T-helper 2 cell treated with Interferon-gamma antibody and Interleukin-4, amounts not matched to agents 5 μg/mL and 100 μg/mL, for 36 hours (primary cell): ENCODE measurements around the gene CABYR.

Source experiments
- DNase-seq: peaks from one replicate; pipeline ENCODE4 v3.0.0; 2021; ENCODE audit warnings: low spot score
- H3K27ac Mint-ChIP-seq: one replicate; pipeline ENCODE4 v1.8.0; 2021; ENCODE audit warnings: mild to moderate bottlenecking, mixed read lengths
- H3K27me3 Mint-ChIP-seq: one replicate; pipeline ENCODE4 v1.8.0; 2021; ENCODE audit warnings: low read depth, mixed read lengths
- H3K36me3 Mint-ChIP-seq: one replicate; pipeline ENCODE4 v1.8.0; 2021; ENCODE audit warnings: low read depth, mixed read lengths
- H3K4me1 Mint-ChIP-seq: one replicate; pipeline ENCODE4 v1.8.0; 2021; ENCODE audit warnings: low read depth, mixed read lengths
- H3K4me3 Mint-ChIP-seq: one replicate; pipeline ENCODE4 v1.8.0; 2022; ENCODE audit warnings: mild to moderate bottlenecking, moderate library complexity, mixed read lengths
- H3K9me3 Mint-ChIP-seq: one replicate; pipeline ENCODE4 v1.8.0; 2021; ENCODE audit warnings: mixed read lengths

The CABYR gene

GRCh38 chr18:24138789-24139616 lies at the start of gene CABYR:
Gene CABYR (plus strand): TSS chr18:24139062. CDS start chr18:24143115, 4,053 bp downstream.
- Mint-ChIP-seq H3K27me3 (peaks cover 34% of the 10 kb centered on the region), H3K9me3 (no peaks in the 10 kb centered on the region), H3K4me3 (peak within 1 kb of the TSS; percentile 84), H3K4me1 (peaks cover 26% of the 10 kb centered on the region), H3K36me3 (peaks cover 18% of the 10 kb centered on the region), H3K27ac (no peak within 1 kb of the TSS)
- DNase-seq, result peak; percentile 58

- DNase-seq, result no peak
- Mint-ChIP-seq H3K27ac (no peak overlapping the region), H3K4me3 (no peak overlapping the region), H3K27me3 (no peaks in the 10 kb centered on the region), H3K9me3 (no peaks in the 10 kb centered on the region), H3K36me3 (peaks cover 49% of the 10 kb centered on the region), H3K4me1 (peaks cover 6% of the 10 kb centered on the region)
Measured at GRCh38 chr18:24089076-24089475, 49.8 kb upstream of the CABYR start.

- DNase-seq, result no peak
- H3K9me3 Mint-ChIP-seq, result no peaks in the 10 kb centered on the region
- H3K36me3 Mint-ChIP-seq, result peaks cover 51% of the 10 kb centered on the region
- H3K27me3 Mint-ChIP-seq, result no peaks in the 10 kb centered on the region
- no peak overlapping the region for H3K27ac Mint-ChIP-seq
- H3K4me1 Mint-ChIP-seq, result peaks cover 11% of the 10 kb centered on the region
- no peak overlapping the region for H3K4me3 Mint-ChIP-seq
Measured at GRCh38 chr18:24089515-24090337, 49.1 kb upstream of the CABYR start.

- Mint-ChIP-seq H3K9me3 (no peaks in the 10 kb centered on the region), H3K36me3 (peaks cover 50% of the 10 kb centered on the region), H3K27ac (no peak overlapping the region), H3K4me1 (peaks cover 16% of the 10 kb centered on the region), H3K4me3 (no peak overlapping the region), H3K27me3 (no peaks in the 10 kb centered on the region)
- DNase-seq, result no peak
Measured at GRCh38 chr18:24090876-24091275, 48.0 kb upstream of the CABYR start.

- Mint-ChIP-seq H3K36me3 (peaks cover 40% of the 10 kb centered on the region), H3K9me3 (no peaks in the 10 kb centered on the region), H3K27ac (no peak overlapping the region), H3K27me3 (no peaks in the 10 kb centered on the region), H3K4me1 (peaks cover 13% of the 10 kb centered on the region), H3K4me3 (no peak overlapping the region)
- DNase-seq, result no peak
Measured at GRCh38 chr18:24094561-24094960, 44.3 kb upstream of the CABYR start.

- Mint-ChIP-seq H3K4me3 (no peak overlapping the region), H3K9me3 (no peaks in the 10 kb centered on the region), H3K27ac (no peak overlapping the region), H3K36me3 (peaks cover 39% of the 10 kb centered on the region), H3K27me3 (no peaks in the 10 kb centered on the region), H3K4me1 (peaks cover 13% of the 10 kb centered on the region)
- DNase-seq, result no peak
Measured at GRCh38 chr18:24095976-24096375, 42.9 kb upstream of the CABYR start.

GRCh38 chr18:24103320-24104021 lies 35.4 kb upstream of the CABYR start:
- H3K9me3 Mint-ChIP-seq, result no peaks in the 10 kb centered on the region
- no peak overlapping the region for H3K27ac Mint-ChIP-seq
- no peak overlapping the region for H3K4me3 Mint-ChIP-seq
- no peak for DNase-seq
- H3K4me1 Mint-ChIP-seq, result no peaks in the 10 kb centered on the region
- H3K27me3 Mint-ChIP-seq, result no peaks in the 10 kb centered on the region
- peaks cover 21% of the 10 kb centered on the region for H3K36me3 Mint-ChIP-seq

GRCh38 chr18:24104486-24104885 lies 34.4 kb upstream of the CABYR start:
- Mint-ChIP-seq H3K27ac (no peak overlapping the region), H3K36me3 (peaks cover 21% of the 10 kb centered on the region), H3K4me3 (no peak overlapping the region), H3K4me1 (no peaks in the 10 kb centered on the region), H3K9me3 (no peaks in the 10 kb centered on the region), H3K27me3 (no peaks in the 10 kb centered on the region)
- DNase-seq, result no peak

- no peak overlapping the region for H3K27ac Mint-ChIP-seq
- H3K4me3 Mint-ChIP-seq, result no peak overlapping the region
- no peaks in the 10 kb centered on the region for H3K27me3 Mint-ChIP-seq
- H3K9me3 Mint-ChIP-seq, result no peaks in the 10 kb centered on the region
- peaks cover 15% of the 10 kb centered on the region for H3K36me3 Mint-ChIP-seq
- no peak for DNase-seq
- H3K4me1 Mint-ChIP-seq, result no peaks in the 10 kb centered on the region
Measured at GRCh38 chr18:24108641-24109040, 30.2 kb upstream of the CABYR start.

- no peaks in the 10 kb centered on the region for H3K9me3 Mint-ChIP-seq
- no peak overlapping the region for H3K27ac Mint-ChIP-seq
- peaks cover 34% of the 10 kb centered on the region for H3K36me3 Mint-ChIP-seq
- peaks cover 12% of the 10 kb centered on the region for H3K4me1 Mint-ChIP-seq
- DNase-seq, result no peak
- H3K4me3 Mint-ChIP-seq, result no peak overlapping the region
- no peaks in the 10 kb centered on the region for H3K27me3 Mint-ChIP-seq
Measured at GRCh38 chr18:24111936-24112335, 26.9 kb upstream of the CABYR start.

- Mint-ChIP-seq H3K4me3 (no peak overlapping the region), H3K27ac (no peak overlapping the region), H3K4me1 (peaks cover 12% of the 10 kb centered on the region), H3K27me3 (no peaks in the 10 kb centered on the region), H3K9me3 (no peaks in the 10 kb centered on the region), H3K36me3 (peaks cover 31% of the 10 kb centered on the region)
- no peak for DNase-seq
Measured at GRCh38 chr18:24112464-24112863, 26.4 kb upstream of the CABYR start.

GRCh38 chr18:24112874-24113615 lies 25.8 kb upstream of the CABYR start:
- Mint-ChIP-seq H3K36me3 (peaks cover 32% of the 10 kb centered on the region), H3K27me3 (no peaks in the 10 kb centered on the region), H3K4me1 (peaks cover 12% of the 10 kb centered on the region), H3K9me3 (no peaks in the 10 kb centered on the region), H3K4me3 (no peak overlapping the region), H3K27ac (no peak overlapping the region)
- DNase-seq, result no peak

- H3K4me1 Mint-ChIP-seq, result peaks cover 12% of the 10 kb centered on the region
- DNase-seq, result no peak
- H3K9me3 Mint-ChIP-seq, result no peaks in the 10 kb centered on the region
- no peak overlapping the region for H3K4me3 Mint-ChIP-seq
- H3K36me3 Mint-ChIP-seq, result peaks cover 48% of the 10 kb centered on the region
- peak overlapping the region; percentile 36 for H3K27ac Mint-ChIP-seq
- no peaks in the 10 kb centered on the region for H3K27me3 Mint-ChIP-seq
Measured at GRCh38 chr18:24114924-24115549, 23.8 kb upstream of the CABYR start.
